CD4-positive, alpha-beta T cell treated with Interleukin-12 subunit alpha and Interleukin-12 subunit beta, for 1 hour (primary cell): ENCODE data around the gene SUPT7L.
A peak's percentile ranks its signal among the peaks of the same experiment; 100 is the strongest.
"Not testable (repeated sequence)": the region's sequence is repeated elsewhere in the genome, so short reads cannot be mapped to it uniquely, and the experiment has no call there.

Source experiments
- DNase-seq: peaks from one replicate; pipeline ENCODE4 v3.0.0-alpha.2; 2020

Gene SUPT7L

DNA sequence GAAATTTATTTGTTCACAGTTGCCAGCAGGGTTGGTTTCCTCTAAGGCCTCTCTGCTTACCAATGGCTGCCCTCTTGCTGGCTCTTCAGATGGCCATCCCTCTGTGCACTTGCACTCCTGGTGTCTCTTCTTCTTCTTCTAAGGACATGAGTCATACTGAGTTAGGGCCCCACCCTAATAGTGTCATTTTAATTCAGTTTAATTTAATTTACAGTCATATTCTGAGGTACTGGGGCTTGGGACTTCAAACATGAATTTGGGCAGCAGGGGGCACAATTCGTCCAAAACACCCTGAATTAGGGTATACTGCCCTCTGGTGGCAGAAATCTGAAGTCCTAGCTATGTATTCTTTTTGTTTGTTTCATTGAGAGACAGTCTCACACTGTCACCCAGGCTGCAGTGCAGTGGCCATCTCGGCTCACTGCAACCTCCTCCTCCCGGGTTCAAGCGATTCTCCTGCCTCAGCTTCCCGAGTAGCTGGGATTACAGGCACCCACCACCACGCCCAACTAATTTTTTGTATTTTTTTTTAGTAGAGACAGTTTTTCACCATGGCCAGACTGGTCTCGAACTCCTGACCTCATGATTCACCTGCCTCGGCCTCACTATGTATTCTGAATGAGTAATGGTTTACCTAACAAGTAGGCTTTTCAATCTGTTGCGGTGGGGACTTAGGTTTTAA is 20.1 kb upstream of the SUPT7L start:
- DNase-seq: peak; percentile 93

DNA sequence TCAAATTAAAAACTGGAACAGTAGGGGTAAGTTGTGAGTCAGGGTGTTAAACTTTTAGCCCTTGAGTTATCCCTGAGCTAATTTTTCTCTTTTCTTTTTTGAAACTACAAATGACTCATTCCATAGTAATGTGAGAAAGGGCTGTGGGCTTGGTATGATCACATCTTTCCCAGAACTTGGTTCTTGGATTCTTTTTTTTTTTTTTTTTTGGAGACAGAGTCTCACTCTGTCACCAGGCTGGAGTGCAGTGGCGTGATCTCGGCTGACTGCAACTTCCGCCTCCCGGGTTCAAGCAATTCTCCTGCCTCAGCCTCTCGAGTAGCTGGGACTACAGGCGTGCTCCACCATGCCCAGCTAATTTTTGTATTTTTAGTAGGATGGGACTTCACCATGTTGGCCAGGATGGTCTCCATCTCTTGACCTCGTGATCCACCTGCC is 18.9 kb upstream of the SUPT7L start:
- DNase-seq: not testable (repeated sequence)

DNA sequence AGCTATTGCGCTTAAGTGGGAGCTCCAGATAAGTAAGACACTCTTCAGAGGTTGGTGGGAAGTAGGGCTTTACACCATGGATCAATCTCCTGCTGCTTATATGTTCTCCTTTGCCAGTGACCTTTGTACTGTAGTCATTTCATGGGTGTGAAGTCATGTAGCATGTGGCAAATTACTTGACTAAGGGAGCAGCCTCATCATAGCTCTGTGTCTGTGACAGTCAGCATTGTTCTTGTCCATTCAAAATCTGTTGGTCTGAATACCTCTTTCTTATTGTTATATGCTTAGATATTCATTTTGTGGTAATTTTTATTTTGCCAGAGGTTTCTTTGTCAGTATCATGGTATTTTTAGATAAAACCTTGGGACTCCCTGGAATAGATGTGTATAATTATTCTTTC is 18.4 kb upstream of the SUPT7L start:
- no peak for DNase-seq

DNA sequence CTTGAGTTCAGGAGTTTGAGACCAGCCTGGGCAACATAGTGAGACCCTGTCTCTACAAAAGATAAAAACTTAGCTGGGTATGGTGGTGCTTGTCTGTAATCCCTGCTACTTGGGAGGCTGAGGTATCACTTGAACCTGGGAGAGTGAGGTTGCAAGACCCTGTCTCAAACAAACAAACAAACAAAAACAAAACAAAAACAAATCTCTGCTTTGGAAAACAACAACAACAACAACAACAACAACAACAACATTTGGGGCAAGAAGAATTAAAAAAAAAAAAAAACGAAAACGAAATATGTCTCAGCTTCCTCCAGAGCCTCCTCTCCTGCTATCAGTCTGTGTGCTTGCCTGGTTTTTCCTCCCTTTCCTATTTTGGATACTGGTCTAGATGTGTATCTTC is 17.2 kb upstream of the SUPT7L start:
- no peak for DNase-seq

DNA sequence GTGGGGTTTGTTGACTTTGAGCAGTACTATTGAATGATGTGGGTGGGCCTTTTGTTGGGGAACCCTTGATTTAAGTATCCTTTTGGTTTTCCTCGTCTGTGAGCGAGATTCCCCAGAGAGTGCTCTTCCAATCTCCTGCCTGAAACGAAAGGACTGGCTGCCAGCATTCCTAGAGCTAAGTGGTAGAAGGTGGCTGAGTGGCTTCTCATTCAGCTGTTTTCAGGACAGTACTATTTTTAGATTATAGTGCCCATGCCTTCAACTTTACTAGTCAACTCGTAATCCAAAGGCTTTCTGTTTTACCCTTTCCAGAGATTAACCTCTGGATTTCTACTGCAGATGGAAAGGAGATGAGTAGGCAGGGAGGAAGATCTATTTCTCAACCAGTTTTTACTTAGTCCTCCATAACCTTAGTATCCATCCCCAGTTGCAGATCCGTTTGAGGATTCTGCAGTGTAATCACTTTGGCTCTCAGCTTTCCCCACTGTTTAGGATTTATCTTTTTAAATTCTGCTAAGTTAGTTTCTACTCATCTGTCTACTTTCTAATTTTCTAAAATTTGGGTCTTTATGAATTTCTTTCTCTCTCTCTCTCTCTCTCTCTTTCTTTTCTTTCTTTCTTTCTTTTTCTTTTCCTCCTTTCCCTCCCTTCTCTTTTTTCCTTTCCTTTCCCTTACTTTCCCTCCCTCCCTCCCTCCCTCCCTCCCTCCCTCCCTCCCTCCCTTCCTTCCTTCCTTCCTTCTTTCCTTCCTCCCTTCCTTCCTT is 9.5 kb upstream of the SUPT7L start:
- DNase-seq: no peak

DNA sequence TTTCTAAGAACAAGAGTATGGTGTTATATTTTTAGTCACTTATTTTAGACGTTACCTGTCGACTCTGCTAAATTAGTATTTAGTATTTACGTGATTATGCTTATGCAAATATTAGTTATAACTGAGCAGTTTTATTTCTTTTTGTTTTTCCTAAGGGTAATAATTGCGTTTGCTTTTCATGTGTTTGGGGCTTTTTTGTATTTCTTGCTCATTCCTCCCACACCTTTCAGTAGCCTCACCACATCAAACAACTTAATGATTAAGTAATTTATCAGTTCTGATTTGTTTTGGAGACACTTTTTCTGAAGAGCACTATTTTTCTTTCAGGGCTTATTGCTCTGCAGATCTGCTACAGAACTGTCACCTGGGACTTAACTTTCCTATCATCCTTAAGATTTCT is 7.8 kb upstream of the SUPT7L start:
- DNase-seq: no peak

DNA sequence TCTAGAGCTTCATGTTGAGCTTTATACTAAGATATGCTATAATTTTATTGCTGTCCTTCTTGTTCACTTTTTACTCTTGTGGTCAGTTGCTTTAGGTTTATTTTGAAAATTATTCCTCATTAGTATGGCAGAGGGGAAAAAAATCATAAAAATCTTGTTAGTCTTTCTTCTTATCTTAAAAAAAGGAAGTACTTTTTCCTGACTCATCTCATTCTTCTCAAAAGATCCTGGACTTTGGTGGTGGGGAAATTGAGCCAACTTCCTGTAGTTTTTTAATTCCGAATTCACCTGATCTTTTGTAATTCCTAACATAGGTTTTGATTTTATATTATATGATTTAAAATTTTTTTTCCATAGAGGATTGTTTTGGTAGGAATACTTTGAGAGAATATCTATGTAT is 4.0 kb upstream of the SUPT7L start:
- no peak for DNase-seq

DNA sequence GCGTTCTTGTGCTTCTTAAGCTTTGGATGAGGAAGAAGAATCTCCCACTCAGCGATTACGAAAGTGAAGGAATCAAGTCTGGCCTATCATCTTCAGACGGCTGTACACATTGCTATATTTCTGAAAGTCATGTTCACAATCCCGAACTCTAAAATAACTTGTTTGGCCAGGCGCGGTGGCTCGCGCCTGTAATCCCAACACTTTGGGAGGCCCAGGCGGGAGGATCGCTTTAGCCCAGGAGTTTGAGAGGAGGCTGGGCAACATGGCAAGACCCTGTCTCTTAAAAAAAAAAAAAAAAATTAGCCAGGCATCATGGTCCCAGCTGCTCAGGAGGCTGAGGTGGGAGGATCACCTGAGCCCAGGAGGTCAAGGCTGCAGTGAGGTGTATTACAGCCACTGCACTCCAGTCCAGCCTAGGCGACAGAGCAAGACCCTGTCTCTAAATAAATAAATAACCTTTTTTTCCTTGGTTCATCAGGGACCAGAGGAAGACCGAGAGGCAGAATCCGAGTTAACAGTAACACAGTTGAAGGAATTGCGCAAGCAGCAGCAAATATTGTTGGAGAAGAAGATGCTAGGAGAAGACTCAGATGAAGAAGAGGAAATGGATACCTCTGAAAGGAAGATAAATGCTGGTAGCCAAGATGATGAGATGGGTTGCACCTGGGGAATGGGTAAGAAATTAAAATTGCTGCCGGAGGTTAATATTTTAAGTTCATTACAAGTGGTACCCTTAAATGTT is 1.4 kb upstream of the SUPT7L start:
- DNase-seq: no peak

DNA sequence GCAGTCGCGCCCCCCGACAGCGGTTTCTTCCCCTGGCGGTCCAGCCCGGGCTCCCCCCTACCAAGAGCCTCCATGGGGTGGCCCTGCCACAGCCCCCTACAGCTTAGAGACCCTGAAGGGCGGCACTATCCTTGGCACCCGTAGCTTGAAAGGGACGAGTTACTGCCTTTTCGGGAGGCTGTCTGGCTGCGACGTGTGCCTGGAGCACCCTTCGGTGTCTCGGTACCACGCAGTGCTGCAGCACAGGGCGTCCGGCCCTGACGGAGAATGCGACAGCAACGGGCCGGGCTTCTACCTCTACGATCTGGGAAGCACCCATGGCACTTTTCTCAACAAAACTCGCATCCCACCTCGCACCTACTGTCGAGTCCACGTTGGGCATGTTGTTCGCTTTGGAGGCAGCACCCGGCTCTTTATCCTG is 750 bp upstream of the SUPT7L start:
- DNase-seq: no peak

DNA sequence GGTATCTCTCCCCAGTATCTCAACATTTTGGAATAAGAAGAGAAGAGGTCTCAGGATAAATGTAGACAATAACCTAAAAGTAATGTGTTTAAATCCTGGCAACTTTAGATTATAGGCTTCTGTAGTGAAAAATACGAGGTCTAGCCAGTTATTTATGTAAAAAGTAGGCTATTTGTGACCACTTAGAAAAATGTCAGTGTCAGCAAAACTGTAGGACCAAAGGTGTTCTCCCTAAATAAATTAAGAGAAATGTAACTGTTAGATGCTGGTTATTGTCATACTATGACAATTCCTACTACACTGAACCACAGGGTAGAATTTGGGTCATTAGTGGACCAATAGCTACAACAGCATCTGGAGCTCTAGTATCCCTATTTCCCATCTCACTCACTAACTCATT is 2.0 kb downstream of the SUPT7L start:
- no peak for DNase-seq

DNA sequence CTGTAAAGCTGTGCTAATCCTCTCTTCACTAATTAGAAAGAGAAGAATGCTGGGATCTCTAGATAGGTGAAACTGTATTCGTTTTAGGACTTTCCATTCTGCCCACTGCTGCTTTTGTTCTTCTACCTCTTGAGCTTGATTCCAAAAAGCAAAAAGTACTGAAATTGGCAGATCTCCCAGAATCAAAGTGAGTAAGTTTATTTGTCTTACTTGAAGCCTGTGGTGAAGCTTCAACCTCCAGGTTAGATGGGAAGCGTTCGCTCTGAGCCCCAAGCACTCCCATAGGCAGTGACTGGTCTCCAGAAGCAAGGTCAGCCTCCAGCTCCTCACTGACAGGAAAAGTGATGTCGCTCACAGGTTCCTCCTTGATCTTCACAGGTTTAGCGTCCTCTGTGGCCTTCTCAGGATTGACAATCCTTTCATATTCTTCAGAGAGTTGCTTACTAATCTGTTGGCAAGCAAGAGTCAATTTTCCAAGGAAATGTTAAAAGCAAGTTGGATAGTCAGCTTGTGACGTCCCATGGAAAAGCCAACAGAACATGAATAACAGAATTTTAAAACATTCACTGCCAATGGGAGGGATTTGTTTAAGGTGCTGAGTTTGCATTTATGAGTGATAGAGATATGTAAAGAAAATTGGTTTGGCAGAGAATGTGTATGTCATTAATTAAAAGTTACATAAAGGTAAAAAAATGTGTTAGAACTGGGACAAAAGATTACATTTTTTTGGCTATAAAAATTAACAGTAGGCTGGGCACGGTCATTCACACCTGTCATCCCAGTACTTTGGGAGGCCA is 8.1 kb downstream of the SUPT7L start:
- no peak for DNase-seq

DNA sequence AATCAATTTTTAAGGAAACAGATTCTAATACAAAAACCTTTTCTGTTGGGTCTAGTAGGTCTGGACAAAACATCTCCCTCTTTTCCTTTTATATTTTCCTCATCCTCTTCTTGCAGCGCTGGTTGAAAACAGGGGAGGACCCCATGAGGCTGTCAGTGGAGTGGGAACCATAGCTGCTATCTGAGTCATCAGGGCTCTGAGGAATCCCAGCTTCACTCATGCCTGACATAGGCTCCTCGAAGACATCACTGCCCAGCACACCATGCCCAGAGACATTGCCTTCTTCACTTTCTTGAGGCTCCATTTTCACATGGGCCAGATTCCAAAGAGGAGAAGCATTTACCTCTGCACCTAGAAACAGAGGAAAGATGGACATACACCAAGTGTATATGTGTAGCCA is 10.0 kb downstream of the SUPT7L start:
- no peak for DNase-seq

DNA sequence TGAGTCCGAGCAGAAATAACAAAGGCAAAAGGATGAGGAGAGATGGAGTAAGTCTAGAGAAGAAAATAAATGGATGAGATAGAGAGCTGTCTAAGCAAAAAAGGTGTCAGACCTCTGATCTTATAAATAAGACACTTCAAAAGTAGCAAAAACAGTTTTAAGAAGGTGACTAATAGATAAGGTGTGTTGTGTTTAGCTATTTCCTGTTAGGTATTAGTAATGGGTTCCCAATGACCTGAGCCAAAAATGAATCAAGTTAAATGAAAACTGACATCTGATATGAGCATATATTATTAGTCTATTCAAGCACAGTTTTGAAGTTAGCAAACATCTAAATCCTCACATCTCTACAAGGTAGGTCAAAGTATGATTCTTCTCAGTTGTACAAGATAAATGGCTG is 10.6 kb downstream of the SUPT7L start:
- DNase-seq: no peak

DNA sequence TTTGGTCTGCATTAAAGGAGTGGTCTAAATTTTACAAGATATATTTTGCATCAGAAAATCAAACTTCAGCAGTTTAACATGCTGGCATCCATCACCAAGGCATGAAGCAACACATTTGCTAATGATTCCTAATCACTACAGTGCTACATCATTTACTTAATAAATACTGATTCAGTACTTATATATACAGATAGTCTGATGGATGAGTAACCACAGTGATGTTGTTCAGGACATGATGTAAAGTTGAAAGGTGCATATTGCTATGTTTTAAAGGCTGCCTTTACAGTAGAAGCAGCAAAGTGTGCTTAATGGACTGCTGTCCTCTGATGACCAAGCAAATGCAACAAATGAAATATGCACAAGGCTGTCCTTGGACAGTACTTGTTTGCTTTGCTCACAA is 11.1 kb downstream of the SUPT7L start:
- no peak for DNase-seq

DNA sequence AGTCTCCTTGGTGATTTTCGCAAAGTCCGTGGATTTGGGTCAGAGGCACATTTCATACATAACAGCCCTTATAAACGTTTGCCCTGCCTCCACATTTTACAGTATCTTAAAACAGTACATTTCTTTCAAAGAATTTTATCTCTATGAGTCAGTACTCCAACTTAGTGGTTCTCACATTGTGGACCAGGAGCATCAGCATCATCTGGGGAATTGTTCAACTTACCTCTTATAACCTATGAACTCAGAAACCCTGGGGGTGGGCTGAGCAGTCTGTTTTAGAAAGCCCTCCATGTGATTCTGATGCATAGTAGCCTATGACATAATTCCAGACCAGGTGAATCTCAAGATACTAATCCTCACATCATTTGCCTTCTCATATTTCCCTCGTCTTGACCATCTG is 12.4 kb downstream of the SUPT7L start:
- DNase-seq: no peak

DNA sequence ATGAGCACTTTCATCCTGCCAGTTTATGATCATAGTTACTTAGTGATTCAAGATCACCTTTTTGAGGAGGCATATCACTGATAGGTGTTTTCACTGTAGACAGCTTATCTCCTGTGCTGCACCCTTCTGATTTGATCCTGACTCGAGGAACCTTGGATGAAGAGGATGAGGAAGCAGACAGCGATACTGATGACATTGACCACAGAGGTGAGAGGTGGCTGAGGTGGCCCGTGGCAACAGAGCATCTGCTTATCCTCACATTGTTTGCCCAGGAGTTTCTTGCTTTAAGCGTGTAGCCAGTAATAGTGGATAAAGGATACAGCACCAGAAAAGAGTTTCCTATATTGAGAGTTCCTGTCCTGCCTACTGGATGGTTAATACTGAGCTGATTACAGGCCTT is 15.7 kb downstream of the SUPT7L start:
- no peak for DNase-seq

DNA sequence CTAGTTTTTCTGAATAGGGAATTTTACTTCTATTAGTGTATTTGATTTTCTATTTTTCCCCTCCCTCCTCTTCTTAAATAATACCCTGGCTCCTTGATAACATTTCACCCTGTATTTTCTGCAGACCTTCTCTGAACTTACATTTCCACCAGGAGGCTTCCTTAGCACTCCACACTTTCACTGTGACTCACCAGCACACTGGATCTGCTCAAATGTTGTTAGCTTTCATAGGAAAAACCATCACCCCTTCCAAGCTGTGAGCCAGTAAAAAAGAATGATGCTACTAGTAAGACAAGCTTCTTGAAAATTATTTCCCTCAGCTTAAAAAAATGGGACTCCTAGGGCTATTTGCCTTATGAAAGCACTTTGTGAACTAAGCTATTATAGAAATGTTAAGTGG is 16.1 kb downstream of the SUPT7L start:
- DNase-seq: no peak

DNA sequence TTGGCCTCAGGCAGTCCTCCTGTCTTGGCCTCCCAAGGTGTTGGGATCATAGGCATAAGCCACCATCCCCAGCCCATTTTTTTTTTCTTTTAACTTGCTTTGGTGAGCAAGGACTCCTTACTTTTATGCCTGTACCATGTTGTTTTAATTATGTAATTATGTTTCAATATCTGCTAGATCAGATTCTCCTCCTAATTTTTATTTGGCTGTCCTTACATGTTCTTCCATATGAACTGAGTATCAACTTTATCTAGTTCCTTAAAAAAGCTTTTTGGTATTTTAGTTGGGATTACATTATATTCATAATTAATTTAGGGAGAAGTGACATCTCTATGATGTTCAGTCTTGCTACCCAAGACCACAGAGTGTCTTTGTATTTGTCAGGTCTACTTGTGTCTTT is 18.2 kb downstream of the SUPT7L start:
- DNase-seq: no peak

DNA sequence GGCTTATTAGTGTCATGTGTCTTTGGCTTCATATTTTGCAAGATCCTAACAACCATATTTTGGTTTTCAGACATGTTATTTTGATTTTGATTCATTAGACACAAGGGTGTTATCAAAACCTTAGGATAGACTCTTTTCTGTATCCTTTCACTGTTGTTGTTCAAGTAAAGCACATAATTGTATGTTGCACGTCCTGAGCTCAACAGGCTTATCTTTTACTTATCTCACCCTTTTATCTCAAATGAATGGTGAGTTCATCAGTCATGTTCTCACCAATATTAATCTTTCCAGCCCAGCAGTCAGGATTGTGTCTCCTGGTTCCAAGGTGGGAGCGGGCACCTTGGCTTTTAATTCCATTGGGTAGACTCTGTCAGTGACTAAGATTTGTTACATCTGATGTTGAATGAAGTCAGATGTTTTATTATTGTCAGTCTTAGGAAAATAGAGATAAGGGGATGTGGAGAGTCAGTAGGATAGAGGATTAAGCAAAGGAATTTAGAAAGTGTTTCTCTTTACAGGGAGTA is 22.6 kb downstream of the SUPT7L start:
- no peak for DNase-seq

DNA sequence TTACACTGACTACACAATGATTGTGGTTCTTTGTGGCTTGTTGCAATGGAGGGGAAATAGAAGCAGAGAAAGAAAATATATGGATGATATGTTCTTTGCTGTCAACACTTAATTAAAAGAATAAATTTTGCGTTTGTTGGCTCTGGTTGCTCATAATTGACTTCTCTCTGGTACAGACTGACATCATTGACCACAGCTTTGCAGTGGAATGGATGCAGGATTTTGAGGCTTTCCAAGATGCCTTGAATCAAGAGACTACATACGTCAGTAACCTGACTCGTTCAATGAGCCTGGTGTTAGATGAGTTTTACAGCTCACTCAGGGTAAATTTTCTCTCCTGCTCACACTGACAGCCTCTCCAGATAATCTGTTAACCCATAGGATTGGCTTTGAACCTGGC is 24.7 kb downstream of the SUPT7L start:
- no peak for DNase-seq

DNA sequence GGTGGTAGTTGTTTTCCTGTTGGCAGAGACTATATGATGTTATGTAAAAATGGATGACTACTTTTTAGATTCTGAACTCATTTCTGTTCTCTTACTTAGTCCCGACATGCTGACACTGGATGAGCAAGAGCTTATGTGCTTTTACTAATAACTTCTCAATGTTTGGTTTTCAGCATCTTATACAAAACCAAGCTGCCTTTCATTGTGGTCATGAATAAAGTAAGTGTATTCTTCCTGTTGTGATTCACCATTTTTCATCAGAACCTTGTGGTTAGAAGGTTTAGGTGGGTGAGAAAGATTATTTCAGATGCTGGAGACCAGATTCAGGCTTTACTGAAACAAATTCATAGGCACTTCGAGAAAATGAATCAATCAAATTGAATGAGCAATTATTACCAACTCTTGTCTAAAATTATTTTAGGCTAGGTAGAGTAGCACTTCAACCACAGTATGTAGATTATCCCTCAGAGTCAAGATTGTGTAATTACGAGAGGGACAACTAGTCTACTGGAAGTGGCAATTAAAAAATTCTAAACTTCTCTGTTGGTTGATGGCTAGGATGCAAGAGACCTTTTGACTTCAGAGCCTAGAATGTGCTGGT is 25.3 kb downstream of the SUPT7L start:
- peak; percentile 15 for DNase-seq

DNA sequence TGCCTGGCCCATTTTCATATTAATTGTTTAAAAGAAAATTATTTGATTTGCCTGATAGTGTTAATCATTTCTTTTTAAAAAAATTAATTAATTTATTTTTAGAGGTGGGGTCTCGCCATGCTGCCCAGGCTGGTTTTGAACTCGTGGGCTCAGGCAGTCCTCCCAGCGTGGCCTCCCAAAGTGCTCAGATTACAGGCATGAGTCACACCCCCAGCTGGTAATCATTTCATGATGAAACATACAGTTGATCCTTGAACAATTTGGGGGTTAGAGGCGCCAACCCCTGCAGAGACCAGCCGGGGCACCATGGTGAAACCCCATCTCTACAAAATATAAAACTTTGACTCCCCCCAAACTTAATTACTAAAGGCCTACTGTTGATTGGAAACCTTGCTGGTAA is 26.6 kb downstream of the SUPT7L start:
- no peak for DNase-seq

DNA sequence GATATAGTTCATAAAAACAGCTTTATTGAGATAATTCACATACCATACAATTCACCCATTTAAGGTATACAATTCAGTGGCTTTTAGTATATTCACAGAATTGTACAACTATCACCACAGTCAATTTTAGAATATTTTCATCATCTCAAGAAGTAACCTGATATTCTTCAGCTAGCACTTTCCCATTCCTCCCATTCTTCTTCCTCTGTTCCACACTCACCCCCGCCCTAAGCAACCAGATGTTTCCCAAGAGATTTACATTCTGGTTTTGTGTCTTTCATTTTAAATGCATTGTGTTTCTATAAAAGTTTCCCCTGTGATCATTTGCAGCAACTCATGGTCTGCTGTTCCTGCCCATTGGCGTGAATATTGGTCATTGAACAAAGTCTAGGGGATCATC is 29.1 kb downstream of the SUPT7L start:
- DNase-seq: no peak
